OCI-LY1 (cell line): ENCODE data around the gene MBIP.

Experiments used
- H2AFZ ChIP-seq: fragments of 200-600 bp; sonication (generic), shearing (Covaris generic); 2 replicates; pipeline ENCODE4 v1.6.0; 2014; ENCODE audit warnings: antibody characterized with exemption, mild to moderate bottlenecking, low read length
- H3F3A ChIP-seq: fragments of 200-600 bp; sonication (generic), shearing (Covaris generic); 2 replicates; pipeline ENCODE4 v1.6.0; 2014; ENCODE audit warnings: mild to moderate bottlenecking, antibody characterized with exemption, low read length, moderate library complexity; ENCODE audit not compliant: insufficient read depth
- H3K27ac ChIP-seq: fragments of 200-600 bp; sonication (generic); 2 replicates; pipeline ENCODE4 v1.5.1; 2014; ENCODE audit warnings: low read length, mixed run types, mild to moderate bottlenecking, low read depth; ENCODE audit not compliant: poor library complexity, severe bottlenecking
- H3K27me3 ChIP-seq: fragments of 200-600 bp; sonication (generic); 2 replicates; pipeline ENCODE4 v1.6.0; 2014; ENCODE audit warnings: antibody characterized with exemption, mild to moderate bottlenecking, low read length, moderate library complexity; ENCODE audit not compliant: insufficient read depth
- H3K36me3 ChIP-seq: fragments of 200-600 bp; sonication (generic); 2 replicates; pipeline ENCODE4 v1.6.1; 2014; ENCODE audit warnings: mild to moderate bottlenecking, antibody characterized with exemption, low read length, moderate library complexity, mixed read lengths; ENCODE audit not compliant: insufficient read depth
- H3K4me1 ChIP-seq: fragments of 200-600 bp; sonication (generic); 2 replicates; pipeline ENCODE4 v1.5.1; 2014; ENCODE audit warnings: mild to moderate bottlenecking, low read length, moderate library complexity; ENCODE audit not compliant: insufficient read depth, severe bottlenecking
- H3K4me2 ChIP-seq: fragments of 200-600 bp; sonication (generic), shearing (Covaris generic); 2 replicates; pipeline ENCODE4 v1.6.1; 2014; ENCODE audit warnings: low read length
- H3K4me3 ChIP-seq: fragments of 200-600 bp; sonication (generic); 2 replicates; pipeline ENCODE4 v1.5.1; 2014; ENCODE audit warnings: low read length, low read depth, mild to moderate bottlenecking, mixed read lengths; ENCODE audit not compliant: poor library complexity, severe bottlenecking
- H3K79me2 ChIP-seq: fragments of 200-600 bp; shearing (Covaris generic); 2 replicates; pipeline ENCODE4 v1.6.1; 2016; ENCODE audit warnings: mixed run types, low read length, mixed read lengths; ENCODE audit not compliant: insufficient read depth
- H3K9ac ChIP-seq: fragments of 200-600 bp; sonication (generic), shearing (Covaris generic); 2 replicates; pipeline ENCODE4 v1.6.1; 2014; ENCODE audit warnings: mild to moderate bottlenecking, low read length, mixed read lengths
- H3K9me2 ChIP-seq: fragments of 200-600 bp; sonication (generic), shearing (Covaris generic); 2 replicates; pipeline ENCODE4 v1.6.1; 2014; ENCODE audit warnings: low read depth, mild to moderate bottlenecking, low read length, mixed read lengths
- H3K9me3 ChIP-seq: fragments of 200-600 bp; shearing (Covaris generic); 2 replicates; pipeline ENCODE4 v1.6.1; 2014; ENCODE audit warnings: low read length, mixed read lengths
- H4K20me1 ChIP-seq: fragments of 200-600 bp; sonication (generic), shearing (Covaris generic); 2 replicates; pipeline ENCODE4 v1.6.0; 2016; ENCODE audit warnings: mild to moderate bottlenecking, low read length; ENCODE audit not compliant: insufficient read depth
- CTCF ChIP-seq: fragments of 200-600 bp; sonication (generic), shearing (Covaris generic); IDR thresholded peaks from 2 replicates; pipeline ENCODE4 v1.5.1; 2017; ENCODE audit warnings: mild to moderate bottlenecking, antibody characterized with exemption, low read length, moderate library complexity, mixed read lengths
- EZH2 ChIP-seq: fragments of 200-600 bp; sonication (generic), shearing (Covaris generic); IDR thresholded peaks from 2 replicates; pipeline ENCODE4 v1.8.0; 2017; ENCODE audit warnings: borderline replicate concordance, mixed run types, mild to moderate bottlenecking, antibody characterized with exemption, low read length, moderate library complexity, mixed read lengths

Gene MBIP

GRCh38 chr14:36295642-36296627, 24.5 kb downstream of the MBIP start:
- H3K79me2 ChIP-seq, result no peaks in the 10 kb centered on the region
- H3K9me2 ChIP-seq, result no peaks in the 10 kb centered on the region
- H3K36me3 ChIP-seq, result peaks cover 28% of the 10 kb centered on the region; the same call in 1 of the 2 replicates
- H4K20me1 ChIP-seq, result no peaks in the 10 kb centered on the region
- H3K27me3 ChIP-seq, result no peaks in the 10 kb centered on the region
- H3K4me2 ChIP-seq, result no peak overlapping the region
- no peaks in the 10 kb centered on the region for H3K4me1 ChIP-seq
- no peak overlapping the region for H3K9ac ChIP-seq
- no peak for TF ChIP-seq CTCF
- no peak for TF ChIP-seq EZH2
- H3K27ac ChIP-seq, result no peak overlapping the region
- no peaks in the 10 kb centered on the region for H3F3A ChIP-seq
- no peak overlapping the region for H2AFZ ChIP-seq
- no peaks in the 10 kb centered on the region for H3K9me3 ChIP-seq
- H3K4me3 ChIP-seq, result no peak overlapping the region

- no peaks in the 10 kb centered on the region for H3K79me2 ChIP-seq
- H3K9me2 ChIP-seq, result no peaks in the 10 kb centered on the region
- no peaks in the 10 kb centered on the region for H3F3A ChIP-seq
- no peak overlapping the region for H3K27ac ChIP-seq
- no peak overlapping the region for H3K4me3 ChIP-seq
- TF ChIP-seq EZH2 (no peak), CTCF (no peak)
- no peaks in the 10 kb centered on the region for H3K27me3 ChIP-seq
- no peaks in the 10 kb centered on the region for H3K9me3 ChIP-seq
- H3K9ac ChIP-seq, result no peak overlapping the region
- peaks cover 26% of the 10 kb centered on the region; the same call in 1 of the 2 replicates for H3K36me3 ChIP-seq
- H3K4me1 ChIP-seq, result no peaks in the 10 kb centered on the region
- no peak overlapping the region for H2AFZ ChIP-seq
- no peaks in the 10 kb centered on the region for H4K20me1 ChIP-seq
- no peak overlapping the region for H3K4me2 ChIP-seq
These were observed 25.9 kb downstream of the MBIP start for GRCh38 chr14:36294543-36294942.

- TF ChIP-seq CTCF (no peak), EZH2 (no peak)
- Histone ChIP-seq H3K79me2 (no peaks in the 10 kb centered on the region), H3K4me1 (no peaks in the 10 kb centered on the region), H3K4me3 (no peak overlapping the region), H3F3A (no peaks in the 10 kb centered on the region), H2AFZ (no peak overlapping the region), H3K9me2 (no peaks in the 10 kb centered on the region), H3K27ac (no peak overlapping the region), H3K9ac (no peak overlapping the region), H3K36me3 (peaks cover 24% of the 10 kb centered on the region; the same call in 1 of the 2 replicates), H4K20me1 (no peaks in the 10 kb centered on the region), H3K9me3 (no peaks in the 10 kb centered on the region), H3K4me2 (no peak overlapping the region), H3K27me3 (no peaks in the 10 kb centered on the region)
These were observed 26.6 kb downstream of the MBIP start for GRCh38 chr14:36293824-36294223.
